Dermis blood vessel endothelial cell (primary cell): Measurements from ENCODE around the gene STAG1. TPM values are rescaled to one million over a fixed set of nuclear protein-coding genes. Genes with fewer than 3 reads are reported as not detected.
"Not testable (repeated sequence)": the region's sequence is repeated elsewhere in the genome, so short reads cannot be mapped to it uniquely, and the experiment has no call there.

Experiments
- DNase-seq: peaks from one replicate; pipeline ENCODE4 v3.0.0; 2010
- total RNA-seq: library from RNA; depleted of rRNA; stranded (reverse); fragments of >200 nt; gene quantifications from 2 replicates; pipeline ENCODE4 v1.2.3, GENCODE V29; 2014

The STAG1 gene
- total RNA-seq, 1 donor from 2014 or later = 45.8 TPM

- no peak for DNase-seq
These were observed 257.0 kb downstream of the STAG1 start for GRCh38 chr3:136495213-136495612.

GRCh38 chr3:136490646-136491405, 261.4 kb downstream of the STAG1 start:
- DNase-seq = no peak

GRCh38 chr3:136485777-136486176, 266.4 kb downstream of the STAG1 start:
- DNase-seq = no peak

GRCh38 chr3:136476280-136476679, 275.9 kb downstream of the STAG1 start:
- DNase-seq = no peak

GRCh38 chr3:136474876-136475275, 277.3 kb downstream of the STAG1 start:
- not testable (repeated sequence) for DNase-seq

- DNase-seq = no peak
These were observed 278.4 kb downstream of the STAG1 start for GRCh38 chr3:136473716-136474326.

- DNase-seq = no peak
These were observed 286.9 kb downstream of the STAG1 start for GRCh38 chr3:136465296-136465695.

GRCh38 chr3:136464502-136464901, 287.7 kb downstream of the STAG1 start:
- DNase-seq = no peak

GRCh38 chr3:136463170-136463569, 289.0 kb downstream of the STAG1 start:
- DNase-seq = no peak

GRCh38 chr3:136457793-136458192, 294.4 kb downstream of the STAG1 start:
- no peak for DNase-seq

GRCh38 chr3:136456196-136456595, 296.0 kb downstream of the STAG1 start:
- DNase-seq = no peak

GRCh38 chr3:136444581-136444980, 307.6 kb downstream of the STAG1 start:
- no peak for DNase-seq

- DNase-seq = no peak
These were observed 315.1 kb downstream of the STAG1 start for GRCh38 chr3:136437043-136437442.

GRCh38 chr3:136434429-136434828, 317.7 kb downstream of the STAG1 start:
- DNase-seq = no peak

GRCh38 chr3:136432685-136433084, 319.5 kb downstream of the STAG1 start:
- no peak for DNase-seq

GRCh38 chr3:136428167-136428566, 324.0 kb downstream of the STAG1 start:
- no peak for DNase-seq

- no peak for DNase-seq
These were observed 324.9 kb downstream of the STAG1 start for GRCh38 chr3:136427236-136427635.

- DNase-seq = no peak
These were observed 337.7 kb downstream of the STAG1 start for GRCh38 chr3:136414476-136414875.

- no peak for DNase-seq
These were observed 339.9 kb downstream of the STAG1 start for GRCh38 chr3:136412307-136412706.

GRCh38 chr3:136409549-136409948, 342.6 kb downstream of the STAG1 start:
- no peak for DNase-seq

GRCh38 chr3:136404056-136404455, 348.1 kb downstream of the STAG1 start:
- peak; percentile 24 for DNase-seq

GRCh38 chr3:136396916-136397315, 355.3 kb downstream of the STAG1 start:
- DNase-seq = no peak

GRCh38 chr3:136390574-136390973, 361.6 kb downstream of the STAG1 start:
- peak; percentile 25 for DNase-seq

GRCh38 chr3:136387031-136387430, 365.1 kb downstream of the STAG1 start:
- DNase-seq = no peak
